Central memory CD8-positive, alpha-beta T cell (primary cell): Measurements from ENCODE around the gene ADGB.

Source experiments
- ATAC-seq: fragments of 150-1000 bp; cut with Tn5 transposase; replicated peaks from 2 replicates; pipeline ENCODE4 v1.10.0; 2022; ENCODE audit warnings: mild to moderate bottlenecking, moderate FRiP score, moderate number of reproducible peaks; ENCODE audit not compliant: poor library complexity, severe bottlenecking; ENCODE audit errors: extremely low read depth
- DNase-seq, 2 donors: peaks; one replicate each; pipeline ENCODE4 v3.0.0; 2021; ENCODE audit warnings: low spot score in 2 of 2
- H3K27ac Mint-ChIP-seq: one replicate; pipeline ENCODE4 v1.8.0; 2022; ENCODE audit warnings: low read depth, mild to moderate bottlenecking, moderate library complexity, mixed read lengths
- H3K27me3 Mint-ChIP-seq: one replicate; pipeline ENCODE4 v1.8.0; 2022; ENCODE audit warnings: mixed read lengths
- H3K36me3 Mint-ChIP-seq: one replicate; pipeline ENCODE4 v1.8.0; 2022; ENCODE audit warnings: mild to moderate bottlenecking, moderate library complexity, mixed read lengths; ENCODE audit not compliant: insufficient read depth
- H3K4me1 Mint-ChIP-seq: one replicate; pipeline ENCODE4 v1.8.0; 2022; ENCODE audit warnings: mixed read lengths
- H3K4me3 Mint-ChIP-seq: one replicate; pipeline ENCODE4 v1.8.0; 2022; ENCODE audit warnings: mild to moderate bottlenecking, moderate library complexity, mixed read lengths
- H3K9me3 Mint-ChIP-seq: one replicate; pipeline ENCODE4 v1.8.0; 2022; ENCODE audit warnings: mixed read lengths

The ADGB gene

GRCh38 chr6:146590492-146590891, 8.3 kb upstream of the ADGB start:
- Mint-ChIP-seq H3K4me1 (no peaks in the 10 kb centered on the region), H3K27me3 (no peaks in the 10 kb centered on the region), H3K9me3 (no peaks in the 10 kb centered on the region), H3K27ac (no peak overlapping the region), H3K36me3 (no peaks in the 10 kb centered on the region), H3K4me3 (no peak overlapping the region)
- ATAC-seq (no peak), DNase-seq (no peak)

GRCh38 chr6:146592451-146592850, 6.3 kb upstream of the ADGB start:
- no peaks in the 10 kb centered on the region for H3K9me3 Mint-ChIP-seq
- no peak overlapping the region for H3K27ac Mint-ChIP-seq
- no peaks in the 10 kb centered on the region for H3K27me3 Mint-ChIP-seq
- no peaks in the 10 kb centered on the region for H3K4me1 Mint-ChIP-seq
- no peak for DNase-seq
- no peaks in the 10 kb centered on the region for H3K36me3 Mint-ChIP-seq
- H3K4me3 Mint-ChIP-seq, result no peak overlapping the region
- ATAC-seq, result no peak

- H3K9me3 Mint-ChIP-seq, result peaks cover 5% of the 10 kb centered on the region
- no peak overlapping the region for H3K27ac Mint-ChIP-seq
- no peak overlapping the region for H3K4me3 Mint-ChIP-seq
- H3K4me1 Mint-ChIP-seq, result peaks cover 1% of the 10 kb centered on the region
- no peaks in the 10 kb centered on the region for H3K27me3 Mint-ChIP-seq
- ATAC-seq (no peak), DNase-seq (no peak)
- no peaks in the 10 kb centered on the region for H3K36me3 Mint-ChIP-seq
Measured at GRCh38 chr6:146593986-146594385, 4.8 kb upstream of the ADGB start.

- DNase-seq (no peak), ATAC-seq (no peak)
- H3K4me1 Mint-ChIP-seq, result peaks cover 5% of the 10 kb centered on the region
- peaks cover 5% of the 10 kb centered on the region for H3K9me3 Mint-ChIP-seq
- H3K36me3 Mint-ChIP-seq, result no peaks in the 10 kb centered on the region
- H3K4me3 Mint-ChIP-seq, result no peak overlapping the region
- no peak overlapping the region for H3K27ac Mint-ChIP-seq
- no peaks in the 10 kb centered on the region for H3K27me3 Mint-ChIP-seq
Measured at GRCh38 chr6:146594495-146594894, 4.3 kb upstream of the ADGB start.

- Mint-ChIP-seq H3K9me3 (peaks cover 5% of the 10 kb centered on the region), H3K4me1 (peaks cover 5% of the 10 kb centered on the region), H3K36me3 (no peaks in the 10 kb centered on the region), H3K27ac (no peak overlapping the region), H3K4me3 (no peak overlapping the region), H3K27me3 (no peaks in the 10 kb centered on the region)
- ATAC-seq (no peak), DNase-seq (no peak)
Measured at GRCh38 chr6:146595972-146596731, 2.6 kb upstream of the ADGB start.

GRCh38 chr6:146601352-146601751, 2.6 kb downstream of the ADGB start:
- DNase-seq (no peak), ATAC-seq (no peak)
- Mint-ChIP-seq H3K27me3 (no peaks in the 10 kb centered on the region), H3K4me3 (no peak overlapping the region), H3K4me1 (peaks cover 5% of the 10 kb centered on the region), H3K36me3 (no peaks in the 10 kb centered on the region), H3K9me3 (peaks cover 5% of the 10 kb centered on the region), H3K27ac (no peak overlapping the region)

GRCh38 chr6:146602526-146602925, 3.8 kb downstream of the ADGB start:
- ATAC-seq, result no peak

GRCh38 chr6:146613947-146614346, 15.2 kb downstream of the ADGB start:
- no peaks in the 10 kb centered on the region for H3K36me3 Mint-ChIP-seq
- H3K9me3 Mint-ChIP-seq, result peaks cover 15% of the 10 kb centered on the region
- H3K4me1 Mint-ChIP-seq, result no peaks in the 10 kb centered on the region
- no peak overlapping the region for H3K4me3 Mint-ChIP-seq
- H3K27ac Mint-ChIP-seq, result no peak overlapping the region
- DNase-seq, result no peak
- H3K27me3 Mint-ChIP-seq, result no peaks in the 10 kb centered on the region
- ATAC-seq, result no peak

More at GRCh38 chr6:146602526-146602925, 3.8 kb downstream of the ADGB start:
- Mint-ChIP-seq H3K27me3 (no peaks in the 10 kb centered on the region), H3K27ac (no peak overlapping the region), H3K36me3 (peaks cover under 1% of the 10 kb centered on the region), H3K4me3 (no peak overlapping the region), H3K9me3 (peaks cover 5% of the 10 kb centered on the region), H3K4me1 (peaks cover 5% of the 10 kb centered on the region)
- no peak for DNase-seq

- Mint-ChIP-seq H3K4me1 (no peaks in the 10 kb centered on the region), H3K9me3 (peaks cover 10% of the 10 kb centered on the region), H3K27me3 (no peaks in the 10 kb centered on the region), H3K27ac (no peak overlapping the region), H3K4me3 (no peak overlapping the region), H3K36me3 (no peaks in the 10 kb centered on the region)
- no peak for ATAC-seq
- no peak for DNase-seq
Measured at GRCh38 chr6:146620655-146621054, 21.9 kb downstream of the ADGB start.

- no peak for ATAC-seq
- no peak overlapping the region for H3K4me3 Mint-ChIP-seq
- H3K4me1 Mint-ChIP-seq, result no peaks in the 10 kb centered on the region
- peaks cover 15% of the 10 kb centered on the region for H3K9me3 Mint-ChIP-seq
- no peak overlapping the region for H3K27ac Mint-ChIP-seq
- DNase-seq, result no peak
- no peaks in the 10 kb centered on the region for H3K36me3 Mint-ChIP-seq
- no peaks in the 10 kb centered on the region for H3K27me3 Mint-ChIP-seq
Measured at GRCh38 chr6:146628350-146628749, 29.6 kb downstream of the ADGB start.

GRCh38 chr6:146634022-146634421, 35.2 kb downstream of the ADGB start:
- no peaks in the 10 kb centered on the region for H3K4me1 Mint-ChIP-seq
- no peak overlapping the region for H3K4me3 Mint-ChIP-seq
- H3K27ac Mint-ChIP-seq, result no peak overlapping the region
- no peak for DNase-seq
- no peaks in the 10 kb centered on the region for H3K36me3 Mint-ChIP-seq
- no peaks in the 10 kb centered on the region for H3K27me3 Mint-ChIP-seq
- no peak for ATAC-seq
- peaks cover 7% of the 10 kb centered on the region for H3K9me3 Mint-ChIP-seq

- DNase-seq (no peak), ATAC-seq (no peak)
- Mint-ChIP-seq H3K9me3 (peaks cover 11% of the 10 kb centered on the region), H3K27me3 (no peaks in the 10 kb centered on the region), H3K36me3 (no peaks in the 10 kb centered on the region), H3K4me1 (no peaks in the 10 kb centered on the region), H3K27ac (no peak overlapping the region), H3K4me3 (no peak overlapping the region)
Measured at GRCh38 chr6:146635165-146635564, 36.4 kb downstream of the ADGB start.

- ATAC-seq, result no peak
- Mint-ChIP-seq H3K27ac (no peak overlapping the region), H3K4me1 (no peaks in the 10 kb centered on the region), H3K9me3 (peaks cover 14% of the 10 kb centered on the region), H3K4me3 (no peak overlapping the region), H3K27me3 (no peaks in the 10 kb centered on the region), H3K36me3 (no peaks in the 10 kb centered on the region)
- DNase-seq, result no peak
Measured at GRCh38 chr6:146636481-146636880, 37.7 kb downstream of the ADGB start.
